Central memory CD8-positive, alpha-beta T cell (primary cell): ENCODE results near the gene NAA30.
"Not testable (repeated sequence)": the region's sequence is repeated elsewhere in the genome, so short reads cannot be mapped to it uniquely, and the experiment has no call there.

Source experiments
- ATAC-seq: fragments of 150-1000 bp; cut with Tn5 transposase; replicated peaks from 2 replicates; pipeline ENCODE4 v1.10.0; 2022; ENCODE audit warnings: mild to moderate bottlenecking, moderate FRiP score, moderate number of reproducible peaks; ENCODE audit not compliant: poor library complexity, severe bottlenecking; ENCODE audit errors: extremely low read depth
- DNase-seq, 2 donors: peaks; one replicate each; pipeline ENCODE4 v3.0.0; 2021; ENCODE audit warnings: low spot score in 2 of 2
- H3K27ac Mint-ChIP-seq: one replicate; pipeline ENCODE4 v1.8.0; 2022; ENCODE audit warnings: low read depth, mild to moderate bottlenecking, moderate library complexity, mixed read lengths
- H3K27me3 Mint-ChIP-seq: one replicate; pipeline ENCODE4 v1.8.0; 2022; ENCODE audit warnings: mixed read lengths
- H3K36me3 Mint-ChIP-seq: one replicate; pipeline ENCODE4 v1.8.0; 2022; ENCODE audit warnings: mild to moderate bottlenecking, moderate library complexity, mixed read lengths; ENCODE audit not compliant: insufficient read depth
- H3K4me1 Mint-ChIP-seq: one replicate; pipeline ENCODE4 v1.8.0; 2022; ENCODE audit warnings: mixed read lengths
- H3K4me3 Mint-ChIP-seq: one replicate; pipeline ENCODE4 v1.8.0; 2022; ENCODE audit warnings: mild to moderate bottlenecking, moderate library complexity, mixed read lengths
- H3K9me3 Mint-ChIP-seq: one replicate; pipeline ENCODE4 v1.8.0; 2022; ENCODE audit warnings: mixed read lengths

NAA30 gene

GRCh38 chr14:57390037-57390805 is at the start of gene NAA30:
Gene NAA30, plus strand, starts transcription at chr14:57390586. Its CDS starts 372 bp downstream, at chr14:57390958.
- Mint-ChIP-seq H3K4me3 (peak within 1 kb of the TSS; percentile 92), H3K27me3 (no peaks in the 10 kb centered on the region), H3K27ac (peak within 1 kb of the TSS; percentile 91), H3K9me3 (no peaks in the 10 kb centered on the region), H3K4me1 (peaks cover 37% of the 10 kb centered on the region), H3K36me3 (peaks cover 16% of the 10 kb centered on the region)
- ATAC-seq (peak; percentile 80), DNase-seq (peak; percentile 75 to 87)

- not testable (repeated sequence) for H3K4me1 Mint-ChIP-seq, ATAC-seq, DNase-seq, H3K36me3 Mint-ChIP-seq
- peaks cover 11% of the 10 kb centered on the region for H3K9me3 Mint-ChIP-seq
- peaks cover 33% of the 10 kb centered on the region for H3K27me3 Mint-ChIP-seq
- H3K4me3 Mint-ChIP-seq = peak overlapping the region; percentile 71
- H3K27ac Mint-ChIP-seq = peak overlapping the region; percentile 29
These were observed 46.7 kb upstream of the NAA30 start for GRCh38 chr14:57343545-57344297.

- H3K9me3 Mint-ChIP-seq = peaks cover 11% of the 10 kb centered on the region
- peaks cover 41% of the 10 kb centered on the region for H3K27me3 Mint-ChIP-seq
- no peak overlapping the region for H3K27ac Mint-ChIP-seq
- no peaks in the 10 kb centered on the region for H3K36me3 Mint-ChIP-seq
- H3K4me3 Mint-ChIP-seq = no peak overlapping the region
- ATAC-seq (no peak), DNase-seq (no peak)
- no peaks in the 10 kb centered on the region for H3K4me1 Mint-ChIP-seq
These were observed 45.3 kb upstream of the NAA30 start for GRCh38 chr14:57345106-57345505.

- ATAC-seq = no peak
- H3K27me3 Mint-ChIP-seq = peaks cover 49% of the 10 kb centered on the region
- no peaks in the 10 kb centered on the region for H3K4me1 Mint-ChIP-seq
- H3K9me3 Mint-ChIP-seq = peaks cover 9% of the 10 kb centered on the region
- H3K27ac Mint-ChIP-seq = no peak overlapping the region
- DNase-seq = no peak
- no peak overlapping the region for H3K4me3 Mint-ChIP-seq
- no peaks in the 10 kb centered on the region for H3K36me3 Mint-ChIP-seq
These were observed 43.6 kb upstream of the NAA30 start for GRCh38 chr14:57346741-57347140.

- no peaks in the 10 kb centered on the region for H3K36me3 Mint-ChIP-seq
- no peaks in the 10 kb centered on the region for H3K9me3 Mint-ChIP-seq
- ATAC-seq (no peak), DNase-seq (no peak)
- no peak overlapping the region for H3K27ac Mint-ChIP-seq
- H3K4me1 Mint-ChIP-seq = no peaks in the 10 kb centered on the region
- H3K4me3 Mint-ChIP-seq = no peak overlapping the region
- peaks cover 37% of the 10 kb centered on the region for H3K27me3 Mint-ChIP-seq
These were observed 37.8 kb upstream of the NAA30 start for GRCh38 chr14:57352396-57353170.

GRCh38 chr14:57355081-57355800 is 35.1 kb upstream of the NAA30 start:
- no peak for DNase-seq
- Mint-ChIP-seq H3K9me3 (no peaks in the 10 kb centered on the region), H3K36me3 (no peaks in the 10 kb centered on the region), H3K4me3 (no peak overlapping the region), H3K4me1 (no peaks in the 10 kb centered on the region), H3K27ac (no peak overlapping the region), H3K27me3 (peaks cover 35% of the 10 kb centered on the region)
- no peak for ATAC-seq

- Mint-ChIP-seq H3K36me3 (no peaks in the 10 kb centered on the region), H3K4me3 (no peak overlapping the region), H3K27ac (no peak overlapping the region), H3K9me3 (no peaks in the 10 kb centered on the region), H3K4me1 (no peaks in the 10 kb centered on the region), H3K27me3 (peaks cover 60% of the 10 kb centered on the region)
- DNase-seq (no peak), ATAC-seq (no peak)
These were observed 28.0 kb upstream of the NAA30 start for GRCh38 chr14:57362361-57362760.

GRCh38 chr14:57364659-57365450 is 25.5 kb upstream of the NAA30 start:
- no peak for DNase-seq
- H3K36me3 Mint-ChIP-seq = no peaks in the 10 kb centered on the region
- H3K27ac Mint-ChIP-seq = no peak overlapping the region
- ATAC-seq = no peak
- no peaks in the 10 kb centered on the region for H3K9me3 Mint-ChIP-seq
- peaks cover 56% of the 10 kb centered on the region for H3K27me3 Mint-ChIP-seq
- no peak overlapping the region for H3K4me3 Mint-ChIP-seq
- no peaks in the 10 kb centered on the region for H3K4me1 Mint-ChIP-seq

GRCh38 chr14:57370187-57370586 is 20.2 kb upstream of the NAA30 start:
- H3K9me3 Mint-ChIP-seq, H3K36me3 Mint-ChIP-seq, ATAC-seq, H3K4me3 Mint-ChIP-seq, H3K4me1 Mint-ChIP-seq, H3K27ac Mint-ChIP-seq, DNase-seq: not testable (repeated sequence)
- H3K27me3 Mint-ChIP-seq = peaks cover 26% of the 10 kb centered on the region

GRCh38 chr14:57371013-57371412 is 19.4 kb upstream of the NAA30 start:
- no peak overlapping the region for H3K4me3 Mint-ChIP-seq
- H3K9me3 Mint-ChIP-seq = no peaks in the 10 kb centered on the region
- peaks cover 18% of the 10 kb centered on the region for H3K27me3 Mint-ChIP-seq
- H3K27ac Mint-ChIP-seq = no peak overlapping the region
- H3K36me3 Mint-ChIP-seq = no peaks in the 10 kb centered on the region
- no peaks in the 10 kb centered on the region for H3K4me1 Mint-ChIP-seq
- ATAC-seq = no peak
- DNase-seq = no peak

GRCh38 chr14:57375156-57375555 is 15.2 kb upstream of the NAA30 start:
- no peak for DNase-seq
- no peaks in the 10 kb centered on the region for H3K27me3 Mint-ChIP-seq
- H3K4me3 Mint-ChIP-seq = no peak overlapping the region
- no peaks in the 10 kb centered on the region for H3K36me3 Mint-ChIP-seq
- H3K9me3 Mint-ChIP-seq = no peaks in the 10 kb centered on the region
- no peaks in the 10 kb centered on the region for H3K4me1 Mint-ChIP-seq
- ATAC-seq = no peak
- H3K27ac Mint-ChIP-seq = no peak overlapping the region
